HG02623 (cell line): ENCODE results near the gene TPST1.
"Not testable (repeated sequence)": the region's sequence is repeated elsewhere in the genome, so short reads cannot be mapped to it uniquely, and the experiment has no call there.

ENCODE experiments used
- ATAC-seq: cut with Tn5 transposase; IDR thresholded peaks from one replicate; pipeline ENCODE4 v1.9.1; 2021; ENCODE audit warnings: moderate library complexity; ENCODE audit not compliant: unreplicated experiment

TPST1 gene

DNA sequence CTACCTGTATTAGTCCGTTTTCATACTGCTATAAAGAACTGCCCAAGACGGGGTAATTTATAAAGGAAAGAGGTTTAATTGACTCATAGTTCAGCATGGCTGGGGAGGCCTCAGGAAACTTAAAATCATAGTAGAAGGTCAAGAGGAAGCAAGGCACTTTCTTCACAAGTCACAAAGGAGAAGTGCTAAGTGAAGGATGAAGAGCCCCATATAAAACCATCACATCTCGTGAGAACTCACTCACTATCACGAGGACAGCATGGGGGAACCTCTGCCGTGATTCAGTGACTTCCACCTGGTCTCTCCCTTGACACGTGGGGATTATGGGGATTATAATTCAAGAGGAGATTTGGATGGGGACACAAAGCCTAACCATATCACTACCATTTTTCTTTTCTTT lies 119.9 kb downstream of the TPST1 start:
- not testable (repeated sequence) for ATAC-seq

DNA sequence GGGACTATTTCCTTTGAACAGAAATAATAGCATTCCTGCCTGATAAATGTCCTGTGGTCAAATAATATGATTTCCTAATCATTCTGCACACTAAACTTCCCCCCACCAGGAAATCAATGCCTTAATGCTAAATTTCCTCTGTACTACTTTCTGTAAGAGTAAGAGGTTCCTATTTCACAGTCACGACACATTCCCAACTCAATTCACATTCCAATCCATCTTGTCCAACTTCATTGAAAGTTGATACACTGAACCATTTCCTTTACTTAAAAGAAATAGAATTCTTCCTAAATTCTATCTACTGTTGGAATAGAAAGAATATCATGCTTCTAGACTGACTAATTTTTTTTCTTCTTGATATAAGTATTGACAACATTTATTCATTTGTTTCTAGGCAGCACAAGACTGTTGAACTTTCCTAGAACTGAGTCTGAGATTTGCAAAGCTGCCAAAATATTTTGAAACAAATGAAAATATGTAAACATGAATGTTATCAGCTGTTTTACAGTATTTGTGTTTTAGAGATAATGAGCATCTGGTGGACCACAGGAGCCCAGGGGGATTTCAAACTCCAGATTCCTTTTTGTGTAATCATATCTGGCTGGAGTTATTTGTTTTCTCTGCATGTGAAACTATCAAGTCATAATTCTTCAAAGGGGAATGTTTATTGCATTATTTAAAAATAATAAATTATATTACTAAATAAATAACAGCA lies 121.5 kb downstream of the TPST1 start:
- no peak for ATAC-seq

DNA sequence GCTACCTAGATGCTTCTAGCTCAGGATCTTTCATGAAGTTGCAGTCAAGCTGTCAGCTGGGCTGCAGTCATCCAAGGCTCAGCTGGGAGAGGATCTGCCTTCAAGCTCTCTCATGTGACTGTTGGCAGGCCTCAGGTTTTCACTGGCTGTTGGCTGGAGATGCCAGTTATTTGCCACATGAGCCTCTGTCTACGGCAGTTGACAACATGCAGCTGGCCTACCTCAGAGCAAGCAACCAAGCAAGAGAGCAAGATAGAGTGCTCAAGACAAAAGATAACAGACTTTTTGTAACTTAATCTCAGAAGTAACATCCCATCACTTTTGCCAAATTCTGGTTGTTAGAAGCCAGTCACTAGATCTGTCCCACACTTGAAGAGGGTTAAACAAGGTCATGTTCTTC lies 125.8 kb downstream of the TPST1 start:
- no peak for ATAC-seq

DNA sequence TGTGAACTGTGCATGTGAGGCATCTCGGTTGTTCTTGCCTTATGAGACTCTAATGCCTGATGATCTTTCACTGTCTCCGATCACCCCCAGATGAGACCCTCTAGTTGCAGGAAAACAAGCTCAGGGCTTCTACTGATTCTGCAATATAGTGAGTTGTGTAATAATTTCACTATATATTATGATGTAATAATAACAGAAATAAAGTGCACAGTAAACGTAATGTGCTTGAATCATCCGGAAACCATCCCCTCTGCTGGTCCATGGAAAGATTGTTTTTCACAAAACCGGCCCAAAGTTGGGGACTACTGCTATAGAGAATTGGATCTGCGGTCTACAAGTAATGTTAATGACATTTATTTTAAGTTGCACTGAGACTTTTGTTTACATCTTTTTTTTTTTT lies 126.7 kb downstream of the TPST1 start:
- no peak for ATAC-seq

DNA sequence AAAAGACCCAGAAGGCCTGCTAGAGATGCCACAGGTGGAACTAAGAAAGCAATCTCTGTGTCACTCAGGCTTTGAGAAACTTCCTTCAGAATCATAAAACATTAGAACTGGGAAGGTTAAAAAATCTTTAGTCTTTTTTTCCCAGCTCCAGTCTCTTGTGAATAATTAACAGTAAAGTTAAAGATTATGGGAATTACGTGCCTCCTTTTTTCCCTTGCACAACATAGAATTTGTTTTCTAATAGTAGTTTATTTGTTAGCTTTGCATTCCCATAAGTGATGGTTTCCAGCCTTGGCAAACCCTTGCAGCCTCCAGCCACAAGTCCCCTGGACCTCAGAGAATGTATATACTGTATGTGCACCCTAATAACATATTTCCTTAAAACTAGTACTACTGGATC lies 128.3 kb downstream of the TPST1 start:
- no peak for ATAC-seq

DNA sequence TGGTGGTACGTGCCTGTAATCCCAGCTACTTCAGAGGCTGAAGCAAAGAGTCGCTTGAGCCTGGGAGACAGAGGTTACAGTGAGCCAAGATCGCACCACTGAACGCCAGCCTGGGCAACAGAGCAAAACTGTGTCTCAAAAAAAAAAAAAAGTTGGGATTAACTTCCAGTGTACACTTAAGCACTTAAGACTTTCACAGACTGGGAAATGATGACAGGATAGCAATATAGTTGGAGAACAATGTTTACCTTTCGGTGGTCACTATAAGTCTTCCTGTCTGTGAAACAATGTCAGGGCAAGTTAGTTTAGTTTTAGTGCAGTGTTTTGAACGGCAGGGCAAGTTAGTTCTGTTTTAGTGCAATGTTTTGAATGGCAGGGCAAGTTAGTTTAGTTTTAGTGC lies 130.2 kb downstream of the TPST1 start:
- ATAC-seq = no peak

DNA sequence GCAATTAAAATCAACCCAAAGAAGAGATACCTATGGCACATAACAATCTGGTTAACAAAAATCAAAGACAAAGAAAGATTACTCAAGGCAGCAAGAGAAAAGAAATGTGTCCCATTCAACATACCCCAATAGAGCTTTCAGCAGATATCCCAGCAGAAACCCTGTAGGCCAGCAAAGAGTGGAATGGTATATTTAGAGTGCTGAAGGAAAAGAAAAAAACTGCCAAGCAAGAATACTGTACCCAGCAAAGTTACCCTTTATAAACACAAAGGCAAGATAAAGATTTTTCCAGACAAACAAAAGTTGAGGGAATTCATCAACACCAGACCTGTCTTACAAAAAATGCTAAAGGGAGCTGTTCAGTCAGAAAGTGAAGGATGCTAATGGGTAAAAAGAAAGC lies 131.6 kb downstream of the TPST1 start:
- ATAC-seq = no peak

DNA sequence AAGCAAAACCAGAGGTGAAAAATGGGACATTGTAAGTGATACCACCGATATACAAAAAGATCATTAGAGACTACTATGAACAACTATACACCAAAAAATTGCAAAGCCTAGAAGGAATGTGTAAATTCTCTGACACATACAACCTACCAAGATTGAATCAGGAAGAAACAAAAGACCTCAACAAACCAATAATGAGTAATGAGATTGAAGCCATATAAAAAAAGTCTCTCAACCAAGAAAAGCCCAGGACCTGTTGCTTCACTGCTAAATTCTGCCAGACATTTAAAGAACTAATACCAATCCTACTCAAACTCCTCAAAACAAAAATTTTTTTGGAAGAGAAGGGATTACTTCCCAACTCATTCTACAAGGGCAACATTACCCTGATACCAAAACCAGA lies 134.0 kb downstream of the TPST1 start:
- no peak for ATAC-seq

DNA sequence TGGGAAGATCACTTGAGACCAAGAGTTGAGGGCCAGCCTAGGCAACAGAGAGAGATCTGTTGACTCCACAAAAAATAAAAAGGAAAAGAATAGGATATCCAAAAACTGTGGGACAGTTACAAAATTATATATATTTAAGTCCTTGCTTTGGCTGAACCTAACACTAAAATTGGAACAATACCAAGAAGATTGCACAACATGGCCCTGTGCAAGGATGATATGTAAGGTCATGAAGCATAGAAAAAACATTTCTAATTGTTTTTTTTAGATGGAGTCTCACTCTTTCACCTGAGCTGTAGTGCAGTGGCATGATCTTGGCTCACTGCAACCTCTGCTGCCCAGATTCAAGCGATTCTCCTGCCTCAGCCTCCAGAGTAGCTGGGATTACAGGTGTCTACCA lies 139.0 kb downstream of the TPST1 start:
- ATAC-seq = no peak

DNA sequence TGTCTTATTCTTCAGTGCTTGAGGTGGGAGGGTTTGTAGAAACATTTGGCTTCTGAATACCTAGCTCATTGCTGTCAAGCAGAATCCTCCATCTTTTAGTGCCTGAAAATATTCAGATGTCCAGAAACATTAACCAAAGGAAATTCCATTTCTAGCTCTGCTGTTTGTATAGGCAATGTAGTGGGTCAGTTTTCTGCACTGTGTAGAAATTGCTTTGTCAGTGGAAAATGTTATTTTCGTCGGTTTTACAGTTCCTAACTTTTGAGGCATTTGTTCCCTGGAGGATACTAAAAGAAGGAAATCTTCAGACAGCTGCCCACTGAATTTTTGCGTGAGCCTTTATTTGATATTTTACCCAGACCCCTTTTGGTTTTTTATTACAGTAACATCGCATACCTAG lies 143.4 kb downstream of the TPST1 start:
- no peak for ATAC-seq

DNA sequence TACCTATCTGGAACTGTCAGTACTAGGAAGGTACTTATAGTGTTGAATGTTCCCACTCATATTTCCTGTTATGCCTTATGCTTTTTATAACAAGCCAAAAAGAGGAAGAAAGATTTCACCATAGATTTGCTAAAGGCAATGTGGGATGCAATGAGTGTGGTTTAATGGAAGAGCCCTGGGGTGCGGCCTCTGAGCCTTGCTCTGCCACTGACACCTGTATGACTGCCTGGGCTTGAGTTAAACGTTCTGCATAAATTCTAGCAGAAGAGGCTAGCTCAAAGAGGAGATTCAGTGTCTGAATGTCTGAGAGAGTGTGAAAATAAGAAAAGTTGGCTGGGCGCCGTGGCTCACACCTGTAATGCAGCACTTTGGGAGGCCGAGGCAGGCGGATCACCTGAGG lies 143.8 kb downstream of the TPST1 start:
- ATAC-seq = no peak

DNA sequence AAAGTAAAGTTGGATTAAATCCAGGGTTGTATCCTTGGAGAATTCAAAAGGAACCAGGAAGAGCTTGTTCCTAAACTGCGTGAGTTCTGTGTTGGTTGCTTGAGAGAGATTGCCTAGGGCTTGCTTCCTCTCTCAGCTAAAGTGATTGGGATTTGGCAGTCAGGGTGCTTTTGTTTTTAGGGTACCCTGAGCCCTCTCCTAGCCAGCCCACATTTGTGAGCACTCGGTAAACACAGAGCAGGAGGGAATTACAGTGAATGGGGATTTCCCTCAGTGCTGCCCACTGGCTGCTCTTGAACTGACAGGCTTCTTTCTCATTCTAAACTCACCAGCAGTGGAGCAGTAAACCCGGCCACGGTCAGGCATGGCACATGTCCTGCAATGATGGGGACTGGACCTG lies 146.9 kb downstream of the TPST1 start:
- ATAC-seq = no peak

DNA sequence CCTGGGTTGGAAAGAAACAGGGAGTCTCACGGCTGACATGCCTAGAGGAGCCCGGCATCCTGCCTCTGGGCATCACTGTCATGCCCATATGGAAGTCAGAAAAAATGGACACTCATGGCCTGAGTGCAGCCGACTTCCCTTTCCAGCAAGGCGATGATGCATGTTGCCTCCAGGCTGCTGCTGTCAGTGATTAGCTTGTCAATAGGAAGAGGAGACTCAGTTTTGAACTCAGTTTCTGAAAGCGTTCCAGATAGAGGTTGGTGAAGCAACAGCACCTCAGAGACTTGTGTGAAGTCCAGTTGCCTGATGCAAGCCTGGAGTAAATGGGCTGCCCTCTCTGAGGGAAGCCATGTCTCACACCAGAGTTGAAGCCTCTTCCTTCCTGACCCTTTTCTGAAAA lies 148.4 kb downstream of the TPST1 start:
- ATAC-seq = no peak

DNA sequence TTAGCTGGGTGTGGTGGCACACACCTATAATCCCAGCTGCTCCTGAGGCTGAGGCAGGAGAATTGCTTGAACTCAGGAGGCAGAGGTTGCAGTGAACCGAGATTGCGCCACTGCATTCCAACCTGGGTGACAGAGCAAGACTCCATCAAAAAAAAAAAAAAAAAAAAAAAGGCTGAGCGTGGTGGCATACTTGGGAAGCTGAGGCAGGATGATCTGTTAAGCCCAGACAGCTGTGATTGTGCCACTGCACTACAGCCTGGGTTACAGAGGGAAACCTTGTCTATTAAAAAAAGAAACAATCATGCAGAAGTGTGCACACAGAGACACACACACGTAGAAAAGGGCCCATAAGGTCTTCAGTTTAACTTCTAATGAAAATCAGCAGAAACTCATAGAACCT lies 150.6 kb downstream of the TPST1 start:
- no peak for ATAC-seq

DNA sequence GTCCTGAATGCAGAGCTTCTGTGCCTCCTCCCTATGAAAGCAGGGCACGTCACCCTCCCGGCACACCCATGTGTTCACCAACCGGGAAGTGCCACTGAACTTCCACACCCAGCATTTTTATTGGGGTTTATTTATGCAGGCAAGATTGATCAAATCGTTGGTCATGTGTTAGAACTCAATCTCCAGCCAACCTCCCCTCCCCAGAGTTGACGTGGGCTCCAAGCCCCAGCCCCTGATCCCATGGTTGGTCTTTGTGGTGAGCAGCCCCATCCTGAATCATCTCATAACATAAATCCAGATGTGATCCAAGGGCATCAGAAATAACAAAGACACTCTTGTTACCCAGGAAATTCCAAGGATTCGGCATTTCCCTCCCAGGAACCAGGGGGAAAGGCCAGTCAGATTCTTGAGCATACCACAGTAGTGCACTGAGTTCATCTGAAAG lies 151.2 kb downstream of the TPST1 start:
- no peak for ATAC-seq

DNA sequence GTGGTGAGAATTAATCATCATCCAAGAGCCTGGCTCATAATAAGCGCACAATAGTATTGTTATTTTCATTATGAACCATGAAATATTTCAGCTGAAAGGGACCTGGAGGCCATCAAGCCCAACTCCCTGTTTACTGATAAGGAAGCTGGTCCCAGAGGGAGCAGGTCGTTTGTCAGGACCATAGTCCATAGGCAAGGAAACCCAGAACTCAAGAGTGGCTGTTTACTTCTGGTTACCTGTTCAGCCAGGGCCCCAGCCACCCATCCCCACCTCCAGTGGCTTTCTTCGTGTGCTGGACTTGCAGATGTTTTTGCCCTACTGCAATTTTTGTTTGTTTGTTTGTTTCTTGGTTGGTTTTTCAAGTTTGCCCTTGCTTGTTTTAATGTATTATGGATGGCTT lies 152.0 kb downstream of the TPST1 start:
- ATAC-seq = no peak

DNA sequence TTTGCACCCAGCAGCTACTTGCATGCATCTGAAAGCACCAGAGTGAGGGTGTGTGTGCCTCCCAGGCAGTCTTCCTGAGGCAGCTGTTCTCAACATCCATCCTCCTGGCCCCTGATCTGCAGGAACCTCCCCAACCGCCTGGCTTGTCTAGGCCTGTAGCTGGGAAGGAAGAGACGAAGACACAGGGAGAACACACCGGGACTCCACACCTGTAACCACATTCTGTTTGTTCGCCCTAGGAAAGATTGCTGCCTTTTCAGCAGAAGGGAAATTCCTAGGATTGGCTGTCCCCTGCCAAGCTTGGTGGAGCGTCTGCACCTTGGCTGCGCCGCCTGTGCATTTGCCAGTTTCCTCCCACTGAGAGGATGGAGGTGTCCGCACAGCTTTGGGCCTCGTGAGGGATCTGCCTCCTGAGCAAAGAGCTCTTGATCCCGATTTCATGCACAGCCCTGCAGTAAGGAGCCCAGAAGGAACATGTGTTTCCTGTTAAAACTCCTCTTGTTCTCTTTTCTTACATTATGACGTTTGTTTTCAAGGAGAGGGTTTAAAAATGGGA lies 154.6 kb downstream of the TPST1 start:
- ATAC-seq = no peak

DNA sequence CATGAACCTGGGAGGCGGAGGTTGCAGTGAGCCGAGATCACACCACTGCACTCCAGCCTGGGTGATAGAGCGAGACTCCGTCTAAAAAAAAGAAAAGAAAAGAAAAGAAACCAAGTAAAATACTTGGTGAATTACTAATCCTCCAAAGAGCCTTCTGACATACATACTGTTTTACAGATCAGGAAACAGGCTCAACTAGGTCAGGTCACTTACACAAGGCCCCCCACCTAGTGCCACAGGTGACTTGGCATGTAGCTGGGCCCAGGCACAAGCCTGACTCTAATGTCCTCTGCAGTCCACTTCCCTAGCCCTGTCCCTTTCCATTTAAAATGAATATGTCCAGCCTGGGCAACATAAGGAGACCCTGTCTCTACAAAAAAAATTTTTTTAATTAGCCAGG lies 157.0 kb downstream of the TPST1 start:
- ATAC-seq = no peak

DNA sequence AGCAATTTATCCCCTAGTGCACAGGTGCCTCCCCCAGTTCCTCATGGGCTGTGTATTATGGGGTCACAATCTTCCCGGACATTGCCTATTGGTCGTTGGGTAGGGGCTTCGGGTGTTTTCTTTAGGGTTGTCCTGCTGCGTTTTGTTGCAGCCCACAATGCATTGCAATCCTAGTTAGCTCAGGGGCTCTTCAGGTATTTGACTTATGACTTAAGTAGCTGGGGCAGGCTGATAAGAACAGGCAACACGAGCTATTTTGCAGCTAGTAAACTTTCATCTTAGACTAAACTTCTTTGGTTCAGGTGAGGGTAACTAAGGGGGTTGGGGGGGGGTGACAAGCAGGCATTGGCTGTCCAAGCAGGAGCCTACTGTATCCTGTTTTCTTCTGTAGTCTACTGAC lies 158.5 kb downstream of the TPST1 start:
- no peak for ATAC-seq

DNA sequence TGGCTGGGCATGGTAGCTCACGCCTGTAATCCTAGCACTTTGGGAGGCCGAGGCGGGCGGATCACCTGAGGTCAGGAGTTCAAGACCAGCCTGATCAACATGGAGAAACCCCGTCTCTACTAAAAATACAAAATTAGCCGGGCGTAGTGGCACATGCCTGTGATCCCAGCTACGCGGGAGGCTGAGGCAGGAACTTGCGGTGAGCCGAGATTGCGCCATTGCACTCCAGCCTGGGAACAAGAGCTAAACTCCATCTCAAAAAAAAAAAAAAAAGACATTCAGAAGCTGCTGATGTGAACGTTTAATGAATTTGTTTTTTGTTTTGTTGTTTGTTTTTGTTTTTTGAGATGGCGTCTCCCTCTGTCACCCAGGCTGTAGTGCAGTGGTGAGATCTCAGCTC lies 159.9 kb downstream of the TPST1 start:
- not testable (repeated sequence) for ATAC-seq

DNA sequence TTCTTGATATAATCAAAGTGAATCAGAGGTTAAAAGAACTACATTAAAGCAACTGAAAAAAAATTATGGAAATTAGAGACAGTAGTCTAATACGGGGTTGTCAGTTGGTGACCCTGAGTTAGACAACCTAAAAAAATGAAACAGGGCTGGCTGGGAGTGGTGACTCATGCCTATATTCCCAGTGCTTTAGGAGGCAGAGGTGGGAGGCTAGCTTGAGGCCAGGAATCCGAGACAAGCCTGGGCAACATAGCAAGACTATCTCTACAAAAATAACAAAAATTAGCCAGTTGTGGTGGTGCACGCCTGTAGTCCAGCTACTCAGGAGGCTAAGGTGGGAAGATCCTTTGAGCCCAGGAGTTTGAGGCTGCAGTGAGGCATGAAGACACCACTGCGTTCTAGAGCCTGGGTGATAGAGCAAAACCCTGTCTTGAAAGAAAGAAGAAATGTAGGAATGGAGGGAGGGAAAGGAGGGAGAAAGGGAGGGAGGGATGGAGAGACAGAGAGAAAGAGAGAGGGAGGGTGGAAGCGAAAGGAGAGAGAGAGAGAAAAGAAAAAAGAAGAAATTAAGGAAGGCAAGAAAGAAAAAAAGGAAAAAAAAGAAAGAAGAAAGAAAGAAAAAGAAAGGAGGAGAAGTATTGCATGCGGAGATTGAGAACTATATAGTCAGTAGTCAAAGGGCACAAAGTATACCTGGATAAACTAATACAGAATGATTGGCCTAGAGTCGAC lies 166.1 kb downstream of the TPST1 start:
- ATAC-seq = no peak

DNA sequence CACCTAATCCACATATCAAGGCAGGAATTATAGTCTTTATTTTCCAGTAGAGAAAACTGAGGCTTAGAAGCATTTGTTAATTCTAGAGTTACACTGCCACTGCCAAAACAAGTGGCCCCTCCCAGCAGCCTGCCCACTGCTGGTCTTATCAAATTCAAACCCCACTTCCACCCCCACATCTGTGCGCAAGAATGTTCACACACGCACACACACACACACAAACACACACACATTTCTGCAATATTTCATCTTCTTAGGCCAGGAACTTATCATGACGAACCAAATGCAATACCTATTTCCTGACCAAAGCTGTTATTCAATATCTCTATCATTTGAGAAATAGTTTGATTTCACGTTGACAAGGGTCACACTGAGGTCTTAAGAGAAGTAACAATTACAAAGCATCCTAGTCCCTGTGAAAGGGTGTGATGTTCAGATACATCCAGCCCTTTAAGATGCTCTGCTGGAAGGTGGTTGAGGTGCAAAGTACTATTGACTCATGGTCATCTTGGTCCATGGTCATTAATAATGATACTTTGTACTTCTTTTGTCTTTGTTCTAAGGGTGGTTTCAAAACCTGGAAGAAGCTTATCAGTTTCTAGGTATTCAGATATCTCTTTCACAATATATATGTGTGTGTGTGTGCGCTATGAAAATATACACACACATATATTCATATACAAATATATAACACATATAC lies 169.2 kb downstream of the TPST1 start:
- not testable (repeated sequence) for ATAC-seq
